Type B pancreatic cell (in vitro differentiated cells): ENCODE results near the gene TMEM108. TPM values are rescaled to one million over a fixed set of nuclear protein-coding genes. Genes with fewer than 3 reads are reported as not detected.

Experiments used
- DNase-seq: peaks from one replicate; pipeline ENCODE4 v3.0.0; 2021; ENCODE audit warnings: mixed read lengths; ENCODE audit not compliant: unreplicated experiment; ENCODE audit errors: extremely low spot score
- H3K27ac Mint-ChIP-seq: 2 replicates; pipeline ENCODE4 v1.8.0; 2021; ENCODE audit warnings: mild to moderate bottlenecking, mixed read lengths
- H3K27me3 Mint-ChIP-seq: 2 replicates; pipeline ENCODE4 v1.8.0; 2021; ENCODE audit warnings: mixed read lengths
- H3K36me3 Mint-ChIP-seq: 2 replicates; pipeline ENCODE4 v1.8.0; 2021; ENCODE audit warnings: mixed read lengths
- H3K4me1 Mint-ChIP-seq: one replicate; pipeline ENCODE4 v1.8.0; 2021; ENCODE audit warnings: mixed read lengths; ENCODE audit not compliant: unreplicated experiment
- H3K4me3 Mint-ChIP-seq: 2 replicates; pipeline ENCODE4 v1.8.0; 2021; ENCODE audit warnings: mild to moderate bottlenecking, mixed read lengths
- H3K9me3 Mint-ChIP-seq: 2 replicates; pipeline ENCODE4 v1.8.0; 2021; ENCODE audit warnings: mixed read lengths
- CTCF ChIP-seq: fragments of 200-600 bp; sonication (generic); conservative IDR thresholded peaks from 2 replicates; pipeline ENCODE4 v1.5.0; 2021; ENCODE audit warnings: antibody characterized with exemption, mild to moderate bottlenecking
- total RNA-seq: library from RNA; stranded (reverse); gene quantifications from 2 replicates; pipeline ENCODE4 v1.2.1, GENCODE V29; 2021; ENCODE audit warnings: low replicate concordance

TMEM108 gene
- total RNA-seq, 1 donor from 2014 or later, result 7.4 TPM

GRCh38 chr3:133361011-133361410 is 322.8 kb downstream of the TMEM108 start:
- Mint-ChIP-seq H3K36me3 (no peaks in the 10 kb centered on the region), H3K4me1 (no peaks in the 10 kb centered on the region), H3K4me3 (no peak overlapping the region), H3K27me3 (no peaks in the 10 kb centered on the region), H3K9me3 (no peaks in the 10 kb centered on the region), H3K27ac (no peak overlapping the region)
- no peak for DNase-seq
- no peak for TF ChIP-seq CTCF

DNA sequence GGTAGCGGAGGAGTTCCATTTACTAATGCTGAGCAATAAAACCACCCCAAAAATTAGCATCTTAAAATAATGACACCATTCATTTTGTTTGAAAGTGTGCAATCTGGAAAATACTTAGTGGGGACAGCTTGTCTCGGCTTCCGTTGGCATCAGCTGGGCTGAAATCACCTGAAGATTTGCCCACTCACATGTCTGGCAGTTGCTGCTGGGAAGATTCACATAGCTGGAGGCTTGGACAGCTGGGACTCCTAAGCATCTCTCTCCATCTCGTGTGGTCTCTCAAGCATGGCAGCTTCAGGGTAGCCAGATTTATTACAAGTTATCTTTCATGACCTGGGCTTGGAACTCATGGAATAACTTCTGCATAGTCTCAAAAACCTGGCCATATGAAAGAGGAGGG is 323.2 kb downstream of the TMEM108 start:
- no peak for DNase-seq
- no peak for TF ChIP-seq CTCF
- H3K36me3 Mint-ChIP-seq, result no peaks in the 10 kb centered on the region
- no peaks in the 10 kb centered on the region for H3K4me1 Mint-ChIP-seq
- no peaks in the 10 kb centered on the region for H3K27me3 Mint-ChIP-seq
- H3K9me3 Mint-ChIP-seq, result no peaks in the 10 kb centered on the region
- no peak overlapping the region for H3K27ac Mint-ChIP-seq
- no peak overlapping the region for H3K4me3 Mint-ChIP-seq

DNA sequence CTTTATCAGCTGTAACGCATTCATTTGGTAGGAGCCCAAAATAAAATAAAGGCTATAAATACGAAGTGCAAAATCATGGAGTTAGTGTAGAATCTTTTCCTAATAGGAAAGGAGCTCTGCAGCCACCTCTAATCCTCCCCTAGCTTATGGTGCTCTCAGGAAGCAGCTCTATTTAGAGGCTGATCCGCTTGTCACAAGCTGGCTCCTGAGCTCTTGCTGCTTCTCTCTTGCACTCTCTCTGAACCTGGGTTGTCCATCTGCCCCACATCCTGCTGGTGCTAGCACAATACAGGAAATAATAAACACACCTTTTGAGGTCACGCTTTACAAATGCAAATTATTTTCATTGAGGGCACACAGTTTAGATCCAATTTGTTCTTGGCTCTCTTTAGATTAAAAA is 324.3 kb downstream of the TMEM108 start:
- Mint-ChIP-seq H3K9me3 (no peaks in the 10 kb centered on the region), H3K36me3 (no peaks in the 10 kb centered on the region), H3K4me1 (no peaks in the 10 kb centered on the region), H3K27ac (no peak overlapping the region), H3K27me3 (peaks cover 3% of the 10 kb centered on the region), H3K4me3 (no peak overlapping the region)
- DNase-seq, result no peak
- TF ChIP-seq CTCF, result no peak

- no peak for DNase-seq
- no peak overlapping the region for H3K27ac Mint-ChIP-seq
- TF ChIP-seq CTCF, result no peak
- H3K9me3 Mint-ChIP-seq, result no peaks in the 10 kb centered on the region
- H3K27me3 Mint-ChIP-seq, result peaks cover 3% of the 10 kb centered on the region
- no peaks in the 10 kb centered on the region for H3K4me1 Mint-ChIP-seq
- H3K36me3 Mint-ChIP-seq, result no peaks in the 10 kb centered on the region
- no peak overlapping the region for H3K4me3 Mint-ChIP-seq
Observed at GRCh38 chr3:133364704-133365103, 326.5 kb downstream of the TMEM108 start.

- DNase-seq, result no peak
- H3K27me3 Mint-ChIP-seq, result peaks cover 3% of the 10 kb centered on the region
- no peak overlapping the region for H3K4me3 Mint-ChIP-seq
Observed at GRCh38 chr3:133366921-133367320, 328.7 kb downstream of the TMEM108 start.

More at GRCh38 chr3:133366921-133367320, 328.7 kb downstream of the TMEM108 start:
- no peaks in the 10 kb centered on the region for H3K4me1 Mint-ChIP-seq
- no peaks in the 10 kb centered on the region for H3K9me3 Mint-ChIP-seq
- no peak overlapping the region for H3K27ac Mint-ChIP-seq
- no peaks in the 10 kb centered on the region for H3K36me3 Mint-ChIP-seq
- no peak for TF ChIP-seq CTCF
